ENCODE measurements around the gene STAP2. TPM values are rescaled to one million over a fixed set of nuclear protein-coding genes. Genes with fewer than 3 reads are reported as not detected.
A peak's percentile ranks its signal among the peaks of the same experiment; 100 is the strongest.

STAP2 gene
- total RNA-seq, 1 donor from 2014 or later, result 83.2 TPM

DNA sequence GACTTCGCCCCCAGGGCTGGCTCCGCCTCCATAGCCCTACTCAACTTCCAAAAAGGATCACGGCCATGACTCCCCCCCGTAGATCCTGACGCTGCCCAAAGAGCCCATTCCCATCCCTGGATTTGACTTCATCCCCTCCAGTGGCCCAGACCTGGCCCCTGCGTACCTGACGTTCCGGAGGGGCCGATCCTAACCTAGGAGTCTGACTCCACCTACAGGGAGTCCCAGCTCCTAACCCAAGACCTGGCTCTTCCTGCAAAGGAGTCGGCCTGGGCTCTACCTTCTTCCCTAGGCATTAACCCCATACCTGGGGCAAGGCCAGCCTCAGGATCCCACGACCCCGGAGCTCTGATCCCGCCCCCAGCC is 10.8 kb downstream of the STAP2 start:
- Histone ChIP-seq H3K4me3 (ENCODE audit: low read depth, low read length) (no peak overlapping the region), H3K27me3 (ENCODE audit: control insufficient read depth, insufficient read depth, low read length) (no peaks in the 10 kb centered on the region), H3K36me3 (ENCODE audit: control insufficient read depth, insufficient read depth, low read length) (peaks cover 10% of the 10 kb centered on the region)
- no peak for FAIRE-seq
- TF ChIP-seq, protein P1, sequence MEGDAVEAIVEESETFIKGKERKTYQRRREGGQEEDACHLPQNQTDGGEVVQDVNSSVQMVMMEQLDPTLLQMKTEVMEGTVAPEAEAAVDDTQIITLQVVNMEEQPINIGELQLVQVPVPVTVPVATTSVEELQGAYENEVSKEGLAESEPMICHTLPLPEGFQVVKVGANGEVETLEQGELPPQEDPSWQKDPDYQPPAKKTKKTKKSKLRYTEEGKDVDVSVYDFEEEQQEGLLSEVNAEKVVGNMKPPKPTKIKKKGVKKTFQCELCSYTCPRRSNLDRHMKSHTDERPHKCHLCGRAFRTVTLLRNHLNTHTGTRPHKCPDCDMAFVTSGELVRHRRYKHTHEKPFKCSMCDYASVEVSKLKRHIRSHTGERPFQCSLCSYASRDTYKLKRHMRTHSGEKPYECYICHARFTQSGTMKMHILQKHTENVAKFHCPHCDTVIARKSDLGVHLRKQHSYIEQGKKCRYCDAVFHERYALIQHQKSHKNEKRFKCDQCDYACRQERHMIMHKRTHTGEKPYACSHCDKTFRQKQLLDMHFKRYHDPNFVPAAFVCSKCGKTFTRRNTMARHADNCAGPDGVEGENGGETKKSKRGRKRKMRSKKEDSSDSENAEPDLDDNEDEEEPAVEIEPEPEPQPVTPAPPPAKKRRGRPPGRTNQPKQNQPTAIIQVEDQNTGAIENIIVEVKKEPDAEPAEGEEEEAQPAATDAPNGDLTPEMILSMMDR (IDR thresholded peaks at IDR 0.05; ENCODE audit: insufficient read depth, low read length, severe bottlenecking), result no peak
- no peak for DNase-seq (ENCODE audit: low read depth)

DNA sequence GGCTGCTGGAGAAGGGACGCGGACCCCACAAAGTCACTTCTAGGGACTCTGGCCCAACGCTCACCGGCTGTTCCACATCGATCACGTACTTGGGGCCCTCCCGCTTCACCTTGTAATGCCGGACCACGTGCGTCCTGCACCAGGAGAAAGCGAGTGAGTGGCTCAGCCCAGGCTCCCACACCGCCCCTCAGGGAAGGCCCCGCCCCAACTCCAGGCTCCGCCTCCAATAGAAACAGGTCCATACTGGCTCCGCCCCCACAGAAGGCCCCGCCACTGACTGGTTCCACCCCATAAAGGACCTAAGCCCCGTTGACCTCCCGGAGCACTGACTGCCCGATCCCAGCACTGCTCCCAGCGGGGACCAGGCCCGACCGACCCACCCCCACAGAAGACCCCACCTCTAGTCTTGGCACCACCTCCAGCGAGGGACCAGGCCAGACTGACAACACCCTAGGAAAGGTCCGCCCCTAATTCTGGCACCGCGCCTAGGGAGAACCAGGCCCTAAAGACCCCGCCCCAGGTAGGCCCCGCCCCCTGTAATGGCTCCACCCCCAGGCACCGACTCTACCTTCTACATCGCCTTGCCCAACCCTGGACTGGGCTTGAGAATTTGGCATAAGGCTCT is 11.3 kb downstream of the STAP2 start:
- Histone ChIP-seq H3K36me3 (ENCODE audit: control insufficient read depth, insufficient read depth, low read length) (peaks cover 10% of the 10 kb centered on the region), H3K4me3 (ENCODE audit: low read depth, low read length) (no peak overlapping the region), H3K27me3 (ENCODE audit: control insufficient read depth, insufficient read depth, low read length) (no peaks in the 10 kb centered on the region)
- TF ChIP-seq, protein P1 (IDR thresholded peaks at IDR 0.05; ENCODE audit: insufficient read depth, low read length, severe bottlenecking), result no peak
- no peak for FAIRE-seq
- DNase-seq (ENCODE audit: low read depth), result no peak

DNA sequence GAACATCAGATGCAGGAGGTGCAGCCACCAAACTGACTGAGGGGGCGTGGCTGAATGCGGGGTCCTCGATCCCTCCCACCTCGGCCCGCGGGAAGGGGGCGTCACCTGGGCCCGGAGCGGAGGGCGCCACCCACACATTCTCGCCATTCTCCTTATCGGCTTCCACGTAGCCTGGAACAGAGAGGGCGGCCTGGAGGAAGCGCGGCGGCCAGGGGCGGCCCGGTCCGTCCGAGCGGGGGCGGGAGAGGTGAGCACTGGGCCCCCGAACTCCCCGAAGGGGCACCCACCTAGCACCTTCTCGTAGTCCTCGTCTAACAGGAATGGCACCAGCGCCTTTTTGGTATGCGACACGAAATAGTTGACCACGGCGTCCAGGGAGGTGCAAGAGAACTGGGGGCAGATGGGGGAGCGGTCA is 11.8 kb downstream of the STAP2 start:
- DNase-seq (ENCODE audit: low read depth) (no peak), FAIRE-seq (no peak)
- Histone ChIP-seq H3K27me3 (ENCODE audit: control insufficient read depth, insufficient read depth, low read length) (no peaks in the 10 kb centered on the region), H3K4me3 (ENCODE audit: low read depth, low read length) (no peak overlapping the region), H3K36me3 (ENCODE audit: control insufficient read depth, insufficient read depth, low read length) (peaks cover 10% of the 10 kb centered on the region)
- TF ChIP-seq, protein P1 (IDR thresholded peaks at IDR 0.05; ENCODE audit: insufficient read depth, low read length, severe bottlenecking), result no peak

DNA sequence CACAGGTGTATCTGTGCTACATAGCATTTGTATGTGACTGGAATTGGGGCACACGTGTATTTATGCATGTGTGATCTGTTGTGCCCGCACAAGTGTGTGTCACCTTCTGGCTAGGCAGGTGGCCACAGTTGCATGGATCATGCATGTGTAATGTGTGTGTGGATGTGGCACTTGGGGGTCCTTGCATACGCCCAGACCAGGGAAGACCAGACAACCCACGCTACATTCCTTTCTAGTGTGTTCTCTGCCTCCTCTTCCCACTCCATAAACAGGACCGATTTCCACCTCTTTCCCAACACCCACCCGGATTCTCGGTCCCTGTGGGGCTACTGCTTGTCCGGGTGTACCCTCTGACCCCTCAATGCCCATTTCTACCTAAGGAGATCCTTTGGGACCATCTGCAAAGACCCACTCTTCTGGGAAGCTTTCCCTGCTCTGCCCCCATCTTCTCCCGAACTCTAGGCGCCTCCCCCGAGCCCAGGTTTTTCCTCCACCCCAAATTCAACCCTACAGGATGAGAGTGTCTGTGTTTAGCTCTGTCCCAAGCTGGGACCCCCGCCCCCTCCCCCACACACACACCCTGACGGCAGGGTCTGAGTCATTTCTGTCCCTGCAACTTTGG is 12.3 kb downstream of the STAP2 start:
- Histone ChIP-seq H3K27me3 (ENCODE audit: control insufficient read depth, insufficient read depth, low read length) (no peaks in the 10 kb centered on the region), H3K36me3 (ENCODE audit: control insufficient read depth, insufficient read depth, low read length) (peaks cover 10% of the 10 kb centered on the region), H3K4me3 (ENCODE audit: low read depth, low read length) (no peak overlapping the region)
- FAIRE-seq (peak; percentile 52), DNase-seq (ENCODE audit: low read depth) (no peak)
- TF ChIP-seq, protein P1 (IDR thresholded peaks at IDR 0.05; ENCODE audit: insufficient read depth, low read length, severe bottlenecking), result no peak

DNA sequence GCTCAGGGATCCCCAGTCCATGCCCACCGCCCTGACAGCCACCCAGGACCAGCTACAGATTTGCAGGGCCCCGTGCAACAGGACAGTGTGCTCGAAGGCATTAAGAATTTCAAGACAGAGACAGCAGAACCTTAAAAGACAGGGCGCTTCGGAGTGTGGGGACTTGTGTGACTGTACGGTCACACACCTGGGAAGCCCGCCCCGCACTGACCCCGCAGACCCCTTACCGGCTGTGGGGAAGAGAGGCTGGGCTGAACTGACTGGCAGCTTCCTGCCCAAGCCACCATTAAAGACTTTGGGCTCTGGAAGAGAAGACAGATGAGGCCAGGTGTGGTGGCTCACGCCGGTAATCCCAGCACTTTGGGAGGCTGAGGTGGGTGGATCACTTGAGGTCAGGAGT is 14.4 kb downstream of the STAP2 start:
- FAIRE-seq, result no peak
- no peak for DNase-seq (ENCODE audit: low read depth)
- TF ChIP-seq, protein P1 (IDR thresholded peaks at IDR 0.05; ENCODE audit: insufficient read depth, low read length, severe bottlenecking), result no peak

DNA sequence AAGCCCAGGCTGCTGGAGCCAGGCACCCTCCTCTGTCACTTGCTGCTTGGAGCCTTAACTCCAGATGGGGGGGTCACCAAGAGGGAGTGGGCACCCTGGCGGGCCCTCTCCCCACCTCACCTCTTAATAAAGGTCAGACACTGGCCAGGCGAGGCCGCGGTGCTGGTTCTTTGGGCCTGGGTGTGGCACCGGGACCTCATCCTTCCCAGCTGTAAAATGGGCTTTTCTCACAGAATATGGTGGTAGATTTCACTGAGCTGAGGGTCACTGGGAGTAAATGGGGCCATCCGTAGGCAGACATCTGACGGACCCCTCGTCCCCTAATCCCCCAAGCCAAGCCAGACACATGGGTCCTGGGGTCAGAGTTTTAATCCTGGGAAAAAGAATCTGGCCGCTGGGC is 14.9 kb downstream of the STAP2 start:
- DNase-seq (ENCODE audit: low read depth), result no peak
- H3K36me3 ChIP-seq (ENCODE audit: control insufficient read depth, insufficient read depth, low read length), result peaks cover 10% of the 10 kb centered on the region
- H3K4me3 ChIP-seq (ENCODE audit: low read depth, low read length), result no peak overlapping the region
- no peaks in the 10 kb centered on the region for H3K27me3 ChIP-seq (ENCODE audit: control insufficient read depth, insufficient read depth, low read length)
- TF ChIP-seq, protein P1 (IDR thresholded peaks at IDR 0.05; ENCODE audit: insufficient read depth, low read length, severe bottlenecking), result no peak
- peak; percentile 18 for FAIRE-seq

More for the DNA sequence above, 14.4 kb downstream of the STAP2 start:
- Histone ChIP-seq H3K36me3 (ENCODE audit: control insufficient read depth, insufficient read depth, low read length) (peaks cover 10% of the 10 kb centered on the region), H3K27me3 (ENCODE audit: control insufficient read depth, insufficient read depth, low read length) (no peaks in the 10 kb centered on the region), H3K4me3 (ENCODE audit: low read depth, low read length) (no peak overlapping the region)
